Stimulated activated CD8-positive, alpha-beta memory T cell treated with anti-CD3 and anti-CD28 coated beads, Interleukin-15, amount 100 ng/mL, for 4 hours (primary cell): ENCODE data around the gene CFTR.
"Not testable (repeated sequence)": the region's sequence is repeated elsewhere in the genome, so short reads cannot be mapped to it uniquely, and the experiment has no call there.

Experiments
- DNase-seq, 2 donors: peaks; one replicate each; pipeline ENCODE4 v3.0.0-alpha.2; 2020; ENCODE audit warnings: low read depth in 2 of 2

CFTR gene

GRCh38 chr7:117495308-117495707 is 15.5 kb downstream of the CFTR start:
- no peak for DNase-seq

DNA sequence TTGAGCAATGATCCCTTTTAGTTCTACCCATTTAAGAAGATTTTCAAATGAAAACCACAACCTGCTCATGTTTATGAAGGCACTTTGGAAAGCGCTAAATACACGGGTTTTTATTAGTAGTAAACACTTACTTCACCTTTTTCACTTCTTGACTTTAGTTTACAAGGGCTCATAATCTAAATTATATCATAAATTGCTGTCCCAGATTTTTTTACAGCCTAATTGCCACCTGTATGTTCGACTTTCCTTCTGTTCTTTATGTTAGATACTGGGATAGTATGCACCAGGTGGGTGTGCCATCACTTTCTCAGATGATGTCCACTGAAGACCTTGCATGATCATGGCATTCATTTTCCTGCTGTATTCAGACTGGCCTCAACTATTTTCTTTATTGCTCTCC is 22.5 kb downstream of the CFTR start:
- DNase-seq: no peak

DNA sequence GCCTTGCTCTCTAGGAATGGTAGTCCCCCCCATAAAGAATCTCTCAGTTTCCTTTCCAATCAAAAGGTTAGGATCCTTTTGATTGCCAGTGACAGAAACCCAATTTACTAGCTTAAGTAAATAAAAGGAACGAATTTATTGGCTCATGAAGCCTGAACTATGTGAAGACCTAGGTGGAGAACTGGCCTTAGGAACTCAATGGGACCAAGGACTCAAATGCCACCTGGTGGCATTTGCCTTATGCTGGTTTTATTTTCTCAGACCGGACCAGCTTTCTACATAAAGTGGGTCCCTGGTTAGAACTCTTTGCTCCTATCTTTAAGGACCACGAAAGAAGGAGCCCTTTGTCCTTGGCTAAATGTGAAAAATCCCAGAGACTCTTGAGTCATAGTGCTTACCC is 25.4 kb downstream of the CFTR start:
- no peak for DNase-seq

DNA sequence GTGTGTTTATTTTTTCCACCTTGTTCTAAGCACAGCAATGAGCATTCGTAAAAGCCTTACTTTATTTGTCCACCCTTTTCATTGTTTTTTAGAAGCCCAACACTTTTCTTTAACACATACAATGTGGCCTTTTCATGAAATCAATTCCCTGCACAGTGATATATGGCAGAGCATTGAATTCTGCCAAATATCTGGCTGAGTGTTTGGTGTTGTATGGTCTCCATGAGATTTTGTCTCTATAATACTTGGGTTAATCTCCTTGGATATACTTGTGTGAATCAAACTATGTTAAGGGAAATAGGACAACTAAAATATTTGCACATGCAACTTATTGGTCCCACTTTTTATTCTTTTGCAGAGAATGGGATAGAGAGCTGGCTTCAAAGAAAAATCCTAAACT is 28.9 kb downstream of the CFTR start:
- no peak for DNase-seq

- not testable (repeated sequence) for DNase-seq
Observed at GRCh38 chr7:117517194-117517593, 37.4 kb downstream of the CFTR start.

DNA sequence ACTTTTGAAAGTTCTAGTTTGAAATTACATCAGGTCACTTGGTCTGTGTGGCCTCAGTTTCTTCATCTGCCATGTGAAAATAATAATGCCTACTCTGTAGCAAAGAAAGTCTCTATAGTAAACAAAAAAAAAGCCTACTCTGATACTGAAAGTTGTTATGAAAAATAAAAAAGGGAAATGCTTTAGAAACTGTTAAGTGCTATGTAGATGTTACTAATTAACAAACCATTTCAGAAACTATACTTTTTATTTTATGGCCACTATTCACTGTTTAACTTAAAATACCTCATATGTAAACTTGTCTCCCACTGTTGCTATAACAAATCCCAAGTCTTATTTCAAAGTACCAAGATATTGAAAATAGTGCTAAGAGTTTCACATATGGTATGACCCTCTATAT is 50.6 kb downstream of the CFTR start:
- no peak for DNase-seq

DNA sequence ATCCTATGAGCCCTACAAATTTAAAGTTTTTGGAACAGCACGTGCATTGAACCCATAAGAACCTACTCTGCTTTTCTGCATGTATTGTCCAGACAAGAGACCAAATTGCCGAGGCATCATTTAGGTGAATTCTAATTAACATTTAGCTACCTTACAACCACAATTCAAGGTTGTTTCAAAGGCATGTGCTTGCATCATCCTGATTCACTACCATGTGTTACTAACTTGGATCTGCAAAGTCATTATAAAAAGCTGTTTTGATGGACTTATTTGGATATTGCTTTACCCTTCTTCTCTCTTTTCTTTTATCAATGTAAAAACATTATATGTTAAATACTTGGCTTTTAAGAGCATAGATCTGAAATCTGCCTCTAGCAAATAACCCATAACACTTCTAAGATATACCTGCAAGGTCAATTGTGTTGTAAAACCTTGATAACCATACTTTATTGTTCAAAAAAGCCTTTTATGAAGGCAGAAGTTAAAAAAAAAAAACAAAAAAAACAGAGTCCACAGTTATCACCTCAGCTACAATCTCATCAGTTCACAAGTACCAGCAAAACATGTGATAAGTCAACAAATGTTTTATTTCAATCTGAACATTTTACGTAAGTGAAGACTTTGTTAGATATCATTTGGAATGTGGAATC is 51.9 kb downstream of the CFTR start:
- DNase-seq: no peak

DNA sequence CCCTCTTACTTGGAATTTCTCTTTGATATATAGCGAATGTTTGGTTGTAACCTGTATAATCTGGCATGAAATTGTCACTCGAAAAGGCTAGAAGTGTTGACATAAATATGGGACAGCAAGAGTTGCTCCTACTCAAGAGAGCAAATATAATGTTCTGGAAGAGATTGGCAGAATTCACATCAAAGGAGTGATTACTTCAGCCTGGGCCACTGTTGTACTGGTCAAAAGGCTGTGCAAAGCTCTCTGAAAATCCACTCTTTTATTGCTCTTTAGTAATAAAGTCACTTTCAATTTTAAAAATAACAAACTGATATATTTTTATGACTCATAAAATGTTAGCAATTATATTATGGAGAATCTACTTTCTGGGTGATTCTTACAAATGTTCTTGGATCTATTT is 58.2 kb downstream of the CFTR start:
- DNase-seq: no peak

- DNase-seq: no peak
Observed at GRCh38 chr7:117544061-117544460, 64.2 kb downstream of the CFTR start.

DNA sequence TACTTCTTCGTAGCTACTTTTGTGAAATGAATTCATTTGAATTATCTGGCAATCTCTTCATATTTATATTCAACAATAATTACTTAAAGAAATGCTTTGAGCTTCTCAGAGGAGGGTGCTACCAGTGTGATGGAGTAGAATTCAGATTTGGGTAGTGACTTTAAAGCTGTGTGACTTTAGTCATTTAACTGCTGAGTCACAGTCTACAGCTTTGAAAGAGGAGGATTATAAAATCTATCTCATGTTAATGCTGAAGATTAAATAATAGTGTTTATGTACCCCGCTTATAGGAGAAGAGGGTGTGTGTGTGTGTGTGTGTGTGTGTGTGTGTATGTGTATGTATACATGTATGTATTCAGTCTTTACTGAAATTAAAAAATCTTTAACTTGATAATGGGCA is 68.2 kb downstream of the CFTR start:
- no peak for DNase-seq

DNA sequence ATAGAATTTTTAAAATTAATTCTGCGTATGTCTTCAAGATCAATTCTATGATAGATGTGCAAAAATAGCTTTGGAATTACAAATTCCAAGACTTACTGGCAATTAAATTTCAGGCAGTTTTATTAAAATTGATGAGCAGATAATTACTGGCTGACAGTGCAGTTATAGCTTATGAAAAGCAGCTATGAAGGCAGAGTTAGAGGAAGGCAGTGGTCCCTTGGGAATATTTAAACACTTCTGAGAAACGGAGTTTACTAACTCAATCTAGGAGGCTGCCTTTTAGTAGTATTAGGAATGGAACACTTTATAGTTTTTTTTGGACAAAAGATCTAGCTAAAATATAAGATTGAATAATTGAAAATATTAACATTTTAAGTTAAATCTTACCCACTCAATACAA is 70.8 kb downstream of the CFTR start:
- DNase-seq: no peak

- no peak for DNase-seq
Observed at GRCh38 chr7:117552660-117553059, 72.8 kb downstream of the CFTR start.

DNA sequence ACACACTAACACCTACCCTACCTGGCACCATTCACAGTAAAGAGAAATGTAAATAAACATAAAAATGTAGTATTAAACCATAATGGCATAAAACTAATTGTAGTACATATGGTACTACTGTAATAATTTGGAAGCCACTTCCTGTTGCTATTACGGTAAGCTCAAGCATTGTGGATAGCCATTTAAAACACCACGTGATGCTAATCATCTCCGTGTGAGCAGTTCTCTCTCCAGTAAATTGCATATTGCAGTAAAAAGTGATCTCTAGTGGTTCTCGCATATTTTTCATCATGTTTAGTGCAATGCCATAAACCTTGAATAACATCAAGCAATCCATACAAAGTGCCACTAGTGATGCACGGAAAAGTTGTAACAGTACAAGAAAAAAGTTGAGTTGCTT is 75.4 kb downstream of the CFTR start:
- no peak for DNase-seq

DNA sequence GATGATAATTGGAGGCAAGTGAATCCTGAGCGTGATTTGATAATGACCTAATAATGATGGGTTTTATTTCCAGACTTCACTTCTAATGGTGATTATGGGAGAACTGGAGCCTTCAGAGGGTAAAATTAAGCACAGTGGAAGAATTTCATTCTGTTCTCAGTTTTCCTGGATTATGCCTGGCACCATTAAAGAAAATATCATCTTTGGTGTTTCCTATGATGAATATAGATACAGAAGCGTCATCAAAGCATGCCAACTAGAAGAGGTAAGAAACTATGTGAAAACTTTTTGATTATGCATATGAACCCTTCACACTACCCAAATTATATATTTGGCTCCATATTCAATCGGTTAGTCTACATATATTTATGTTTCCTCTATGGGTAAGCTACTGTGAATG is 79.6 kb downstream of the CFTR start:
- no peak for DNase-seq

- no peak for DNase-seq
Observed at GRCh38 chr7:117560030-117560429, 80.2 kb downstream of the CFTR start.

DNA sequence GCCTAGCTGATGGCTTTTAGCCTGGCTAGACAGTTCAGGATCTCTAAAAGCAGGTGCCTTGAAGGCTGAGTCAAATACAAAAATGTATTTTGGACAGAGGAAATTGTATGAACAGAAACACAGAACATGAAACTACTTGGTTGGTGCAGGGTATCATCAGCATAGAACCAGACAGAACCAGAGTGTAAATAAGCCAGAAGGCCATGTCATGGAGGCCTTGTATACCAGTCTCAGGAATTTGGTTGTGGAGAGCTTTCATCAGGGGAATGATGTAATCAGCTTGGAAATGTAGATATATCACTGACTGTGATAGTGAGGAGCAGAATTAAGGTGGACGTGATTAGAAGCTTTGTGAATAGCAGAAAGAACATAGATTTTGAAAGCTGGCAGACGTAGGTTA is 82.9 kb downstream of the CFTR start:
- no peak for DNase-seq

DNA sequence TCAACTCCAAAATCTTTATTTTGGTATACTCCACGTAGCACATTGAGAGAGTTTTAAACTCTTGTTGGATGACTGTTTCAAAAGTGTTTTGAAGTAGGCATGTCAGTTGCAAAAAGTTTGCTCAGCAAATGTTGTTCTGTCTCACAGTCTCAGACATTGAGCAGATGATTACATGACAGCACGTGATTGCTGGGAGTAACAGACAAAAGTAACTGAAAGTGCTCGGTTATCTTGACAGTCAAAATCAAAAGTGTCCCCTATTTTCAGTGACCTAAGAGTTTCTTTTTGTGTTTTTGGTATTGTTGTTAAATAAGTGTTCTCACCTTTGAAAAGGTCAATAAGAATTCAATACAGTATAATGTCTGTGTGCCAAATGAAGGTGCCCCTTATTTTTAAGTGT is 84.3 kb downstream of the CFTR start:
- no peak for DNase-seq

DNA sequence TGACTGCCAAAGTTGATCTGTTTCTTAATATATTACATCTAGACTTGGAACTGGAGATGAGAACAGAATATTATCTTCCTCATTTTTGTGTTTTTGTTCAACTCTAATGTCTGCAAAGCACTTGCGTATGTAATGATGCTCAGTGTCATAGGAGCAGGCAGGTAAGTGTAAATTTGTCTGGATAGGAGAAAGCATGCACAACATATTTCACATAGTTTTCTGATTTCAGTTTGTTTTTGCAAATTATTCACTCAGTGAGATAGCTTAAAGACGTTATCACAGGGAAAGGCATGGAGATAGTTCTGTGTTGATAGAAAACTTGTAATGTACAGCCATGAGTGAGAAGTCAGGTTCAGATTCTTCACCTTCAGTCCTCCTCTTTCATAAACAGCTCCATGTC is 84.8 kb downstream of the CFTR start:
- no peak for DNase-seq

DNA sequence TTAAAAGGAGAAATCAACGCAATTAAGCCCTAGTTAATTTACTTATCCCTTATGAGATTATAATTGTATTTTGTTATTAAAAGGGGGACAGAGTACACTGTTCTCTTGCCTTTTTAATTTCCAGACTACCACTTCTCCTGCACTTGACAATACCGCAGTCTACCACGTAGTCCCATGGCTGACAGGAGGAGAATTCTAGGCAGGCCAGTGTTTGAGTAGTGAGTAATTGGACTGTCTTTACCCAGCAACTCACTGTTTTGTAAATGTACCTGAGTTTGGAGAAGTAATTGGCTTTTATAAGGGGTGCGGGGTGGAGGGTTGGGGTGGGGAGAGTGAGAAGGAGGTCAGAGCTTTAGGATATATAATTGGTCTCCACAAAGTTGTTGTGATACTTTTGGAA is 85.4 kb downstream of the CFTR start:
- DNase-seq: no peak

DNA sequence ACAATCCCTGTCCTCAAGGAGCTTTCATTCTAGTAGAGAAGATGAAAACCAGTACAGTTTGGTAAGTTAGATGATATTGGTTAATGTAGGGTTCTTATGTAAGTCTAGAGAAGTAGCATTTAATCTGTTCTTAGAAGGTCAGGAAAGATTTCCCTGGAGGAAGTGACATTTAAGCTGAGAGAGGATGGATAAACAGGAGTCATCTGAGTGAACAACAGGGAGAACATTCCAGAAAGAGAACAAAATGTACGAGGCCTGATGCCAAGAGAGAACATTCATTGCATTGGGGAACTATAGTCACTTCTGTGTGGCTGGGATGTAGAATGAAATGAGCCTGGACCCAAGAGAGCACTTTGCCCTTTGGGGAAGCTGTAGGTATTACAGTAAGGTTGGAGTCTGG is 88.0 kb downstream of the CFTR start:
- DNase-seq: no peak

DNA sequence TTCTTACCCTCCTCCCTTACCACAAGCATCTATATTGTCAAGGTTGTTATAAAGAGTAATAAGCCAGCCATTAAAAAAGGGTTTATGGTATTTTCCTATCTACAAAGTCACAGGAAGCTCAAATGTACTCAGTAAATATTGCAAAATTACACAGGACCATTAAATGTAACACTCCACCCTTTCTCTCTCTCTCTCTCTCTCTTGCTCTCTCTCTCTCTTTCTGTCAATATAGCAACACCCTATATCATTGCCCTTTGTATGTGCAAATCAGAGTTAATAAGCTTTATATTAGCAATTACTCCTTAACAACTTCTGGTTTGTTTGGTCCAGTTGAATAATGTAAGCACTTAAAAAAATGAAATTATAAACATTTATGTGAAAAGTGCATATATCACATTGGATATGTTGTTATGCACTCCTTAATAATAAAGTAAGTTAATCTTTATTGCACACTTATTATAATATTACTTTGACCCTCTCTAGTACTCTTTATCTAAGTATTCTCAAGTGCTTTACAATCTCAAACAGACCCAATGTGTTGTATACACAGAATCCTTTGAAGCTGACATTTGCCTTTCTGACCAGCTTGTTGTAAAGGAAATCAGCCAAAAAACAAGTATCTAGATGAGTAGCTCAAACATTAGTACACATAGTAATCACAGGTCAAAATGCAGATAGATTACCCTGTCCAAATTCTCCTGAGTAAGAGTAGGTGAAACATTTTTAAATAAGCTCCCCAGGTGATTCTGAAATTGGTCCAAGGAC is 93.2 kb downstream of the CFTR start:
- DNase-seq: no peak

- DNase-seq: no peak
Observed at GRCh38 chr7:117581424-117581823, 101.6 kb downstream of the CFTR start.

DNA sequence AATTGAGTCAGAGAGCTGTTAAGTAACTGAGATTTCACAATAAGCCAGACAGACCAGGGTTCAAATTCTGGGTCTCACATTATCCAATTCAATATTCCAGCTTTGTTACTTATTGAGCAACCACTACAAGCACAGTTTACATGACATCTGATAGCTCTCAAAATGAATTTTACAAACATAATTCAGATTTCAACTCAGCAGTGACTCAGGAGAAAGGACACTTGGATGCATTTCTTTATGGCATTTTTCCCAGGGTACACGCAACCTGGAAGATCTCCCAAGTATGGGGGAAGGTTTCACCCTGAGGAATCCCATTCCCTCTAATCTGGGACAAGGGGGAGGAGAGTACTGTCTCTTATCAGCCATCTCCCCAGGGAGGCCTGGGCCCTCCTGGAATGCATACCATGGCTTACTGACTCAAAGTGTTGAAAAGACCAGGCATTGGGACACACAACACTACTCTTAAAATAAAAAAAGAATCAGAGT is 102.4 kb downstream of the CFTR start:
- no peak for DNase-seq

GRCh38 chr7:117587931-117588330 is 108.1 kb downstream of the CFTR start:
- no peak for DNase-seq
